GM12872 (cell line): Measurements from ENCODE around the gene MPIG6B.
A peak's percentile ranks its signal among the peaks of the same experiment; 100 is the strongest.

Experiments used
- CTCF ChIP-seq: IDR thresholded peaks from 3 replicates; pipeline ENCODE4 v1.5.1; 2011; ENCODE audit warnings: low read depth, mild to moderate bottlenecking, low read length, moderate library complexity; ENCODE audit not compliant: insufficient read depth

MPIG6B gene

GRCh38 chr6:31737991-31738979, 15.1 kb downstream of the MPIG6B start:
- TF ChIP-seq CTCF: peak; percentile 52; the same call in 2 of the 3 replicates

GRCh38 chr6:31739639-31740396, 16.6 kb downstream of the MPIG6B start, which contains the start of gene MSH5:
TSS of gene MSH5 (plus strand) at chr6:31740005. CDS start at chr6:31740467, 462 bp downstream.
- no peak for TF ChIP-seq CTCF

- no peak for TF ChIP-seq CTCF
Observed at GRCh38 chr6:31740397-31741223, 17.4 kb downstream of the MPIG6B start.

GRCh38 chr6:31741815-31742214, 18.6 kb downstream of the MPIG6B start:
- no peak for TF ChIP-seq CTCF

- no peak for TF ChIP-seq CTCF
Observed at GRCh38 chr6:31742894-31743293, 19.7 kb downstream of the MPIG6B start.

GRCh38 chr6:31744422-31744821, 21.2 kb downstream of the MPIG6B start:
- no peak for TF ChIP-seq CTCF
